BJ (cell line): ENCODE results near the gene EXOC3. TPM values are rescaled to one million over a fixed set of nuclear protein-coding genes. Genes with fewer than 3 reads are reported as not detected.

Experiments used
- CTCF ChIA-PET: fragments of 350-600 bp; formaldehyde crosslinking; extraction: SDS; loops from one replicate; lab custom pipeline; 2021; ENCODE audit warnings: antibody characterized with exemption, inconsistent platforms; lab: Yijun Ruan, JAX
- POLR2A ChIA-PET: fragments of 300-600 bp; sonication (Branson Sonifier 250); formaldehyde crosslinking; extraction: SDS; loops from one replicate; lab custom pipeline; 2021; ENCODE audit warnings: antibody characterized with exemption; lab: Charles Lee
- DNase-seq: peaks from one replicate; pipeline ENCODE4 v3.0.0-alpha.2; 2011; ENCODE audit warnings: low read depth
- H3K27me3 ChIP-seq: 2 replicates; pipeline ENCODE4 v1.6.0; 2011; ENCODE audit warnings: low read length; ENCODE audit not compliant: control insufficient read depth, insufficient read depth
- H3K36me3 ChIP-seq: 2 replicates; pipeline ENCODE4 v1.5.1; 2011; ENCODE audit warnings: low read length; ENCODE audit not compliant: control insufficient read depth, insufficient read depth
- H3K4me3 ChIP-seq: 2 replicates; pipeline ENCODE4 v1.5.1; 2011; ENCODE audit warnings: low read depth, mild to moderate bottlenecking, control low read depth, low read length
- CTCF ChIP-seq: IDR thresholded peaks from 2 replicates; pipeline ENCODE4 v1.5.1; 2011; ENCODE audit warnings: low read depth, mild to moderate bottlenecking, control low read depth, inconsistent platforms, low read length, moderate library complexity; ENCODE audit not compliant: insufficient read depth
- polyA plus RNA-seq: library from polyadenylated mRNA; depleted of rRNA; stranded (reverse); fragments of >200 nt; gene quantifications from 2 replicates; pipeline ENCODE4 v1.2.3, GENCODE V29; 2011

The EXOC3 gene
- polyA plus RNA-seq, 1 experiment = 32.1 TPM

DNA sequence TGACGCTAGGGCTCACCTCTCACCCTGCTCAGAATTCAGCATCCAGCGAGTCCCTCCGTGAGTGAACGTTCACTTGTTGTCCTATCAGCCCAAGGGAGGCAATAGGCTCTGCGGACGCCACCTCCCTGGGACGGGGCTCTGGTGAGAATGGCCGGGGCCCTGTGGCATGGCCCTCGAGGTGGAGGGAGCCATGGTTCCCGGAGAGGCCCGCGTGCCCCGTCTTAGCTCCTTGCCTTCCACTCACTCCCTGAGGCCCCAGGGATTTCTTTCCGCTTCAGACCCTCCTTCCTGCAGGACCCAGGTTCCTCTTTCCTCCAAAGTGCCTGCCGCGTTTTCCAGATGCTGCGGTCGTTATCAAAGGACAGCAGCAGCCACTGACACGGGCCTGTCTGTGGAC lies 21.5 kb downstream of the EXOC3 start:
- CTCF ChIA-PET = no interaction called here
- TF ChIP-seq CTCF = no peak
- Histone ChIP-seq H3K4me3 (no peak overlapping the region), H3K27me3 (no peaks in the 10 kb centered on the region), H3K36me3 (peaks cover 33% of the 10 kb centered on the region)
- POLR2A ChIA-PET = no interaction called here
- no peak for DNase-seq

- POLR2A ChIA-PET = no interaction called here
- CTCF ChIA-PET = interaction anchor here (1.5 kb wide), 1 partner anchor 18 kb away, joined by 7 read pairs; no protein-coding TSS in a partner anchor
These were observed 22.0 kb downstream of the EXOC3 start for GRCh38 chr5:464843-465590.

DNA sequence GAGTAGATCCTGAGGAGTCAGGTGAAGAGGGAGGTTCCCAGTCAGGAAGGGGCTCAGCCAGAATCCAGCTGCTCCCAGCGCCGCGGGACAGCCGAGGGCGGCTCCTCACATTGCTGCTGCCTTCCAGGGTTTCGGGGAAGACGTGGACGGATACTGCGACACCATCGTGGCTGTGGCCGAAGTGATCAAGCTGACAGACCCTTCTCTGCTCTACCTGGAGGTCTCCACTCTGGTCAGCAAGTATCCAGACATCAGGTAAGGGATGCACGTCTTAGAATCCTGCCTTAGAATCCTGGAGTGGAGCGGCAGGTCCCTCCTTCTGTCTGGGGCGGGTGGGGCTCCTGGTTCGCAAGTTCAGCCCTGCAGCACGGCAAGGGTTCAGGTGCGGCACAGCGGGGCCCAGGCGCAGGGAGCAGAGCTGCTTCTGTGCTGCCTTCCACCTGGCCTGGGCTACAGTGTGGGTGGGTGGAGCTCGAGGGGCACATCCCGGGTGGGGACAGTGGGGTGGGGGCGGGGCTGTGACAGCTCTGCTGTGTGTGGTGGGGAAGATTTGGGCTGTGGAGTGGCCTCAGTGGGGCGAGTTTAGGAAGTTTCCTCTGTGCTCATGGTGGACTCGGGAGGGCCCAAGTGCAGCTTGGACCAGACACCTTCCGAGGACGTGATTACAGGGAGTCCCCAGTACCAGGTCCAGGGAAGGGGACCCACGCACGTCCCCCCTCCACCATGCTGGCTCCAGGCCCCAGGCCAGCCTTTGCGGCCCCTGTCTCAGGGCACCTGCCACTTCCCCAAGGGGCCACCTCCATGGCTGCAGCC lies 22.8 kb downstream of the EXOC3 start:
- POLR2A ChIA-PET = no interaction called here
- CTCF ChIA-PET = interaction anchor here (0.6 to 1.5 kb wide), 2 partner anchors 19 to 700 kb away, joined by 3 to 7 read pairs; no protein-coding TSS in a partner anchor

More at GRCh38 chr5:464843-465590, 22.0 kb downstream of the EXOC3 start:
- H3K4me3 ChIP-seq = no peak overlapping the region
- no peaks in the 10 kb centered on the region for H3K27me3 ChIP-seq
- TF ChIP-seq CTCF = no peak
- DNase-seq = no peak
- H3K36me3 ChIP-seq = peaks cover 29% of the 10 kb centered on the region

DNA sequence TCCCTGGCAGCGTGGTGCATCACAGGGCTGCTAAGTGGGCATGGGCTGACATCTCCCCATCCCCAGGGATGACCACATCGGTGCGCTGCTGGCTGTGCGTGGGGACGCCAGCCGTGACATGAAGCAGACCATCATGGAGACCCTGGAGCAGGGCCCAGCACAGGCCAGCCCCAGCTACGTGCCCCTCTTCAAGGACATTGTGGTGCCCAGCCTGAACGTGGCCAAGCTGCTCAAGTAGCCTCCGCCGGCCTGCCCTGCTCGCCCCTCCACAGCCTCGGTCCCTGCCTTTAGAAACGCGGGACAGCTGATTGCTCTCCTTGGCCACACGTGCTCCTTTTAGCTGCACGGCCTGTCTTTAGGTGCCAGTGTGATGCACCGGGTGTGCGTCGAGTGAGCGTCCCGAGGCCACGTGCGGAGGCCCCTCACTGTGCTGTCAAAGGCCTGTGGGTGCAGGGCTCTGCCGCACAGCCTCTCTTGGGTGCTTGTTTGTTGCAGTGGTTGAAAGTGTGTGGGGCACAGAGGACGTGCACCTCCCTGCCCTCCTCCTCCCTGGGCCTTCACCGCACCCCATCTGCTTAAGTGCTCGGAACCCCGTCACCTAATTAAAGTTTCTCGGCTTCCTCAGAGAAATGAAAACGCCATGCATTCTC lies 23.8 kb downstream of the EXOC3 start:
- Histone ChIP-seq H3K27me3 (no peaks in the 10 kb centered on the region), H3K4me3 (no peak overlapping the region)
- CTCF ChIA-PET = no interaction called here

More for the DNA sequence above, 22.8 kb downstream of the EXOC3 start:
- no peak overlapping the region for H3K4me3 ChIP-seq
- no peak for DNase-seq
- H3K27me3 ChIP-seq = no peaks in the 10 kb centered on the region
- H3K36me3 ChIP-seq = peaks cover 31% of the 10 kb centered on the region
- no peak for TF ChIP-seq CTCF

More for the DNA sequence above, 23.8 kb downstream of the EXOC3 start:
- H3K36me3 ChIP-seq = peaks cover 32% of the 10 kb centered on the region
- POLR2A ChIA-PET = no interaction called here
- TF ChIP-seq CTCF = no peak
- no peak for DNase-seq
